Psoas muscle (tissue), 8 donors: ENCODE measurements around the gene FLAD1. TPM values are rescaled to one million over a fixed set of nuclear protein-coding genes. Genes with fewer than 3 reads are reported as not detected.

Experiments used
- ATAC-seq, 4 donors: fragments of 200-7000 bp; cut with Tn5 transposase; one replicate each; pipeline ENCODE4 v1.9.1; 2020; ENCODE audit warnings: moderate library complexity in 3 of 4, mild to moderate bottlenecking in 2 of 4
- DNase-seq, 2 donors: peaks; one replicate each; pipeline ENCODE4 v3.0.0-alpha.2; 2020
- H3K27ac ChIP-seq: fragments of 200-600 bp; one replicate; pipeline ENCODE4 v1.8.0; 2022
- H3K27me3 ChIP-seq, 3 donors: fragments of 200-600 bp in 1 of 3; one replicate each; pipeline versions ENCODE4 v1.6.1 to v1.8.0; 2013 to 2022; ENCODE audit warnings: low read length in 2 of 3, mild to moderate bottlenecking in 2 of 3, moderate library complexity in 1 of 3; ENCODE audit not compliant: insufficient read depth in 3 of 3
- H3K36me3 ChIP-seq, 2 donors: fragments of 200-600 bp in 1 of 2; one replicate each; pipeline versions ENCODE4 v1.6.1 to v1.8.0; 2013 to 2022; ENCODE audit warnings: low read depth in 1 of 2, mild to moderate bottlenecking in 1 of 2, moderate library complexity in 1 of 2; ENCODE audit not compliant: insufficient read depth in 1 of 2
- H3K4me1 ChIP-seq: fragments of 200-600 bp; one replicate; pipeline ENCODE4 v1.8.0; 2022
- H3K4me3 ChIP-seq: fragments of 200-600 bp; one replicate; pipeline ENCODE4 v1.8.0; 2022; ENCODE audit warnings: mild to moderate bottlenecking
- H3K9me3 ChIP-seq: fragments of 200-600 bp; one replicate; pipeline ENCODE4 v1.8.0; 2022
- WGBS, 3 donors: extraction: QIAGEN DNeasy Blood & Tissue Kit; methylation state at CpG; one replicate each; pipeline versions ENCODE4 v1.1.6 to v1.1.7; 2013; 5-methylcytosine and 5-hydroxymethylcytosine counted together
- intact Hi-C, 2 donors: fragments of 100-400 bp; cut with DNase I; formaldehyde crosslinking; loops; one replicate each; pipeline versions ENCODE4 v1.11.0 to v1.14.2; 2022
- polyA plus RNA-seq, 3 donors: library from polyadenylated mRNA; stranded (reverse); fragments of 200-250 nt; gene quantifications; one replicate each; pipeline ENCODE4 v1.2.3, GENCODE V29; 2013
- total RNA-seq, 4 donors: library from RNA; stranded (reverse); fragmentation: NEBNext Ultra II Directional in 2 of 4; extraction: Animal tissue kit (Norgen Biotek cat#: 25700) in 2 of 4; gene quantifications; one replicate each; pipeline versions ENCODE4 v1.2.1 to v1.2.4, GENCODE V29; 2021 to 2023
- TF ChIP-seq, protein P1 (sequence below): fragments of 200-600 bp; IDR thresholded peaks from one replicate; pipeline ENCODE4 v1.8.0; 2022; ENCODE audit warnings: antibody characterized with exemption
- donor health status: healthy with polysubstance abuse.
- donor health status: DM: no; HTN: no; CAD: no; lungs with moderate emphysema.
- donor health status: Bipolar disorder and iron deficiency.
- donor health status: healthy.
- donor health status: DM: yes; HTN: yes; CAD: no.
- donor health status: DM: no; HTN: no; CAD: no.
- donor health status: DM: no; HTN: no; CAD: no.
- donor health status: DM: yes; HTN: yes; CAD: no.

FLAD1 gene
- total and polyA plus RNA-seq, 7 donors = 24.5 to 52.7 (median 34.9) TPM

DNA sequence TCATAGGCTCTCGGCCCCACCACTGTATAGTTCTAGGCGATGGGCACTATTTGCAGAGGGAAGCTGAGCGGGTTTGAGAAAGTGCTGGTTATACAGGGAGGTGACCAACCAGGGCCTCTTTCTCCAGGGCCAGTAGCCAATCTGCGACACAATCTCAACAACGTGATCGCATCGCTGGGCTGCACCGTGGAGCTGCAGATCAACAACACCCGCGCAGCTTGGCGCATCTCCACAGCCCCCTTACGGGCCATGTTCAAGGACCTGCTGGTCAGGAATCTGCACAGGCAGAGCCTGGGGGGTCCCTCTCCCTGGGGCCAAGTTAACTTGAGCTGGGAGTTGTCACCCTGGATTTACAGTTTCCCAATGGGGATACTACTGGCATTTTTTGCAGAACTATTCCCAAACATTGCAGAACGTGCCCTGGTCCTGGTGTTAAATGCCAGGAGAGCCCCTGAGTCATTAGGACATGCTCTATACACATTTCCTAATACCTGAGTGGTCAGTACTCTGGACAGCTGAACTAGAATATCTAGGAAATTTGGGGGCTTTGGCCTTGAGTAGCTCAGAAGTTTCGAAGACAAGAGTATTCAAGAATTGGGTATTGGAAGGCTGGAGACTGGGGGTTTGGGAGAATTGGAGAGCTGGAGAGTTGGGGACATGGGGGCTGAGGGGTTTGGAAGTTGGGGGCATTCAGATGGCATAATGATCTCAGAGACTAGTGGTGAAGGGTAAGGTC, 57.4 kb downstream of the FLAD1 start:
- DNase-seq (no peak), ATAC-seq (no peak)
- no peak overlapping the region for H3K4me3 ChIP-seq
- no peaks in the 10 kb centered on the region for H3K9me3 ChIP-seq
- H3K36me3 ChIP-seq = no peaks in the 10 kb centered on the region
- H3K27me3 ChIP-seq = no peaks in the 10 kb centered on the region
- peaks cover 8% of the 10 kb centered on the region for H3K4me1 ChIP-seq
- intact Hi-C loops = loop anchor here in 1 of 2 donors (5.0 kb wide), 1 partner anchor 42 kb away; no protein-coding TSS in a partner anchor
- WGBS, 3 donors = 83 to 86% (median 84%) methylated on average over 14 of the region's 14 CpGs
- TF ChIP-seq, protein P1, sequence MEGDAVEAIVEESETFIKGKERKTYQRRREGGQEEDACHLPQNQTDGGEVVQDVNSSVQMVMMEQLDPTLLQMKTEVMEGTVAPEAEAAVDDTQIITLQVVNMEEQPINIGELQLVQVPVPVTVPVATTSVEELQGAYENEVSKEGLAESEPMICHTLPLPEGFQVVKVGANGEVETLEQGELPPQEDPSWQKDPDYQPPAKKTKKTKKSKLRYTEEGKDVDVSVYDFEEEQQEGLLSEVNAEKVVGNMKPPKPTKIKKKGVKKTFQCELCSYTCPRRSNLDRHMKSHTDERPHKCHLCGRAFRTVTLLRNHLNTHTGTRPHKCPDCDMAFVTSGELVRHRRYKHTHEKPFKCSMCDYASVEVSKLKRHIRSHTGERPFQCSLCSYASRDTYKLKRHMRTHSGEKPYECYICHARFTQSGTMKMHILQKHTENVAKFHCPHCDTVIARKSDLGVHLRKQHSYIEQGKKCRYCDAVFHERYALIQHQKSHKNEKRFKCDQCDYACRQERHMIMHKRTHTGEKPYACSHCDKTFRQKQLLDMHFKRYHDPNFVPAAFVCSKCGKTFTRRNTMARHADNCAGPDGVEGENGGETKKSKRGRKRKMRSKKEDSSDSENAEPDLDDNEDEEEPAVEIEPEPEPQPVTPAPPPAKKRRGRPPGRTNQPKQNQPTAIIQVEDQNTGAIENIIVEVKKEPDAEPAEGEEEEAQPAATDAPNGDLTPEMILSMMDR = no peak
- H3K27ac ChIP-seq = no peak overlapping the region

Other genes starting within 250 kb of the FLAD1 start
- gene KCNN3, start 113.1 kb upstream of the FLAD1 start, total RNA-seq = 10 to 100 TPM; 11.8 to 60.9 (median 17.4) TPM
- gene KCNN3, start 113.1 kb upstream of the FLAD1 start, polyA plus RNA-seq = 1 to 10 TPM; 2.5 to 7.5 (median 3.7) TPM
- 10 to 100 TPM; 17.0 to 30.5 (median 22.3) TPM for gene PMVK, start 46.6 kb upstream of the FLAD1 start, total RNA-seq
- 10 to 100 TPM; 23.3 to 35.6 (median 30.5) TPM for gene PMVK, start 46.6 kb upstream of the FLAD1 start, polyA plus RNA-seq
- gene PBXIP1, start 27.2 kb upstream of the FLAD1 start, total RNA-seq = 100 to 1,000 TPM in 2 of 4 donors, 10 to 100 TPM in 2; 76.5 to 149 (median 104) TPM
- gene PBXIP1, start 27.2 kb upstream of the FLAD1 start, polyA plus RNA-seq = 10 to 100 TPM; 13.6 to 79.6 (median 54.8) TPM
- 10 to 100 TPM; 14.5 to 23.0 (median 17.4) TPM for gene PYGO2, start 21.6 kb upstream of the FLAD1 start, total RNA-seq
- 10 to 100 TPM; 13.1 to 24.0 (median 14.5) TPM for gene PYGO2, start 21.6 kb upstream of the FLAD1 start, polyA plus RNA-seq
- 10 to 100 TPM; 52.3 to 87.2 (median 82.8) TPM for gene SHC1, start 12.6 kb upstream of the FLAD1 start, total RNA-seq
- gene SHC1, start 12.6 kb upstream of the FLAD1 start, polyA plus RNA-seq = 10 to 100 TPM; 33.2 to 67.3 (median 43.8) TPM
- gene CKS1B, start 8.7 kb upstream of the FLAD1 start, total RNA-seq = 10 to 100 TPM in 1 of 4 donors, 1 to 10 TPM in 3; 5.5 to 13.8 (median 6.9) TPM
- gene CKS1B, start 8.7 kb upstream of the FLAD1 start, polyA plus RNA-seq = 10 to 100 TPM; 12.1 to 48.1 (median 30.1) TPM
- not detected for gene LENEP, start 10.2 kb downstream of the FLAD1 start, total RNA-seq
- not detected for gene LENEP, start 10.2 kb downstream of the FLAD1 start, polyA plus RNA-seq
- gene ZBTB7B, start 19.5 kb downstream of the FLAD1 start, total RNA-seq = 10 to 100 TPM; 34.6 to 97.9 (median 70.9) TPM
- 10 to 100 TPM; 20.2 to 55.5 (median 48.7) TPM for gene ZBTB7B, start 19.5 kb downstream of the FLAD1 start, polyA plus RNA-seq
- under 1 TPM in 2 of 4 donors, not detected in 2; 0.19 to 0.56 TPM for gene DCST2, start 50.4 kb downstream of the FLAD1 start, total RNA-seq
- gene DCST2, start 50.4 kb downstream of the FLAD1 start, polyA plus RNA-seq = under 1 TPM; 0.04 to 0.38 (median 0.07) TPM
- gene DCST1, start 50.5 kb downstream of the FLAD1 start, total RNA-seq = under 1 TPM in 2 of 4 donors, not detected in 2; 0.12 to 0.34 TPM
- gene DCST1, start 50.5 kb downstream of the FLAD1 start, polyA plus RNA-seq = not detected
- gene ADAM15, start 68.0 kb downstream of the FLAD1 start, total RNA-seq = 10 to 100 TPM; 38.4 to 50.9 (median 49.3) TPM
- gene ADAM15, start 68.0 kb downstream of the FLAD1 start, polyA plus RNA-seq = 10 to 100 TPM; 33.2 to 45.4 (median 41.0) TPM
- 1 to 10 TPM in 1 of 4 donors, under 1 TPM in 3; 0.69 to 1.1 (median 0.77) TPM for gene EFNA4, start 80.4 kb downstream of the FLAD1 start, total RNA-seq
- gene EFNA4, start 80.4 kb downstream of the FLAD1 start, polyA plus RNA-seq = 1 to 10 TPM in 2 of 3 donors, under 1 TPM in 1; 0.39 to 1.3 (median 1.2) TPM
- gene EFNA3, start 95.5 kb downstream of the FLAD1 start, total RNA-seq = under 1 TPM in 3 of 4 donors, not detected in 1; 0.32 to 0.69 (median 0.57) TPM
- under 1 TPM; 0.17 to 1.00 (median 0.39) TPM for gene EFNA3, start 95.5 kb downstream of the FLAD1 start, polyA plus RNA-seq
- gene EFNA1, start 144.5 kb downstream of the FLAD1 start, total RNA-seq = 10 to 100 TPM; 11.4 to 42.6 (median 33.0) TPM
- gene EFNA1, start 144.5 kb downstream of the FLAD1 start, polyA plus RNA-seq = 10 to 100 TPM in 2 of 3 donors, 1 to 10 TPM in 1; 5.5 to 15.0 (median 12.4) TPM
- gene SLC50A1, start 152.5 kb downstream of the FLAD1 start, total RNA-seq = 1 to 10 TPM; 6.7 to 8.4 (median 7.8) TPM
- gene SLC50A1, start 152.5 kb downstream of the FLAD1 start, polyA plus RNA-seq = 10 to 100 TPM in 2 of 3 donors, 1 to 10 TPM in 1; 7.5 to 16.2 (median 10.8) TPM
- 10 to 100 TPM; 47.0 to 54.5 (median 50.0) TPM for gene DPM3, start 157.2 kb downstream of the FLAD1 start, total RNA-seq
- 100 to 1,000 TPM; 110 to 123 (median 122) TPM for gene DPM3, start 157.2 kb downstream of the FLAD1 start, polyA plus RNA-seq
- 100 to 1,000 TPM; 115 to 152 (median 118) TPM for gene KRTCAP2, start 190.0 kb downstream of the FLAD1 start, total RNA-seq
- 100 to 1,000 TPM; 137 to 171 (median 149) TPM for gene KRTCAP2, start 190.0 kb downstream of the FLAD1 start, polyA plus RNA-seq
- gene TRIM46, start 190.5 kb downstream of the FLAD1 start, total RNA-seq = under 1 TPM in 2 of 4 donors, not detected in 2; 0.15 to 0.16 TPM
- under 1 TPM in 2 of 3 donors, not detected in 1; 0.03 TPM for gene TRIM46, start 190.5 kb downstream of the FLAD1 start, polyA plus RNA-seq
- 1 to 10 TPM; 3.1 to 8.1 (median 4.5) TPM for gene THBS3, start 224.6 kb downstream of the FLAD1 start, total RNA-seq
- gene THBS3, start 224.6 kb downstream of the FLAD1 start, polyA plus RNA-seq = 1 to 10 TPM; 2.8 to 3.5 (median 2.8) TPM
- 10 to 100 TPM in 3 of 4 donors, 1 to 10 TPM in 1; 8.1 to 17.7 (median 14.0) TPM for gene MTX1, start 225.4 kb downstream of the FLAD1 start, total RNA-seq
- 10 to 100 TPM; 25.8 to 47.1 (median 27.4) TPM for gene MTX1, start 225.4 kb downstream of the FLAD1 start, polyA plus RNA-seq